HG03571 (cell line): ENCODE measurements around the gene GPC6.

Experiments
- ATAC-seq: cut with Tn5 transposase; IDR thresholded peaks from one replicate; pipeline ENCODE4 v1.9.1; 2021; ENCODE audit not compliant: unreplicated experiment

GPC6 gene

DNA sequence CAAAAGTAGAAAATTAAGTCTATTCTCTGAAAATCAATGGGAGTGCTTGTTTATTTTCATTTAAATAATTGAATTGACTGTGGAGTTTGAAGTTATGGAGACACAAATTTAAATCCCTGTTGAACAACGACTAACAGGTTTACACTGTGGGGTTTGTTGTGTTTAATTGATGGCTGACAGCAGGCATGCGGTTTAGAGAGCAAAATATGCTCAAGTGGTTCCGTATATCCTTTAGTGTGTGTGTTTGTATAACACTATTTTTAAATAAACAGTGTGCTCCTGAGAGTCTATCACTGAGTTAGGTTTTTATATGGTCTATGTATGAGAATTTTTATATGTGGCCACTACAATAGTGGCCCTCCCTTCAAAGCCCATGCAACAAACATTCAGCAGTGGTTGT, 332.0 kb downstream of the GPC6 start:
- ATAC-seq, result no peak

DNA sequence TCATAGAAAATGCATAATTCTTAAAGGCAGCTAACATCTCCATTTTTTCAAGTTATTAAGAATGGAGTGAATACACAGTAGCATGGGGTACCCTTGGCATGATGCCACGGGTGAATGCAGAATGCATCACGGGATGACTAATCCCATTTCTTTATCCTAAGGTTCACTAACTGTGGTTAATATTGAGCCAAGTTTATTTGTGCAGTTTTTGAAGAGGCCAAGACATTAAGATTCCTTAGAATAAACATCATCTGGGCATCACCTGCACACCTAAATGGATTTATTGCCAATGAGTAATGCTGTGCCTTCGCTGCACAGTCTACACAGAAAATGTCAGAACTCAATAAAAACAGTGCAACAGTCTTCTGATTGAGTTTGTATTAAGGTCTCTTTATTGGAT, 333.1 kb downstream of the GPC6 start:
- ATAC-seq, result no peak

DNA sequence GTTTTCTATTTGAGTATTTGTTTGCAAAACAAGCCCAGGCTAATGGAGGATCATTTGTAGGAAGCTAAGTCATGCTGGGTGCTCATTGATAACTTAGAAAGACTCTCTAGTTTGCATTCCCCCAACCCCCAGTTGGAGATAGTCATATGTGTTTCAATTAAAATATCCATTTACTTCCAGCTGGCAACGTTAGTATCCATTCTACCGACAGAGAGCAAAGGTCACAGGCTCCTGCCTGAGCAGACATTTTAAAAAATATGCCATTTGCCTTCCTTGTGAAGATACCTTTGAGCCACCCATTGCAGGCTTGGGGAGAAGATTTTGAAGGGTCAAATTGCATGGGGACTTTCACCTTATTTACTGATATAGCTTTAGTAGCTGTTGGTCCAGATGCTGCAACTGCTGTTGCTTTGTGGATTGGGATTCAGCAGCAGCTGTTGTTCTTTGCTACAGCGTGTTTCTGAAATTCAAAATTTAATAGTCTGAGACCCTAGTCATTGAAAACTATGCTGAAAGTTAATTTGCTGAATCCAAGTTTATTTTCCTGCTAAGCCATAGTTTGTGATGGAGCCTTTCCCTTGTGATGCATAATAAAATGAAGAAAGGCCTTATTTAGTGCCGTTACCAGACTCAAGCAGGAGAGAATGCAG, 335.1 kb downstream of the GPC6 start:
- no peak for ATAC-seq

DNA sequence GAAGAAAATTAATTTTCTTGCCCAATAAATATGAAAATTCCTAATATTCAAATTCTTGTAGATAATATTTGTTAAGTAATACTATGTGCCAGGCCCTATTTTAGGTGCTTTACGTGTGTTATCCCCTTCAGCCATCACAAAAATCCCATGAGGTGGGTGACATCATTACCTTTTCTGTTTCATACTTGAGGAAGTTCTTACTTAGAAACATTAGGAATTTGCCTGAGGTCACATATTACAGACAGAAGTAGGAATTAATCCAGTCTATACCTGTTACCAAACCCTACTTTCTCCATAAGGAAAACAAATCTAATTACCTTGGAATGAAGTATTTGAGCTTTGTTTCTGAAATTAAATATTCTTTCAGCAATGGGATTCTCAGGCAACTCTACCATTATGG, 336.1 kb downstream of the GPC6 start:
- ATAC-seq, result no peak

DNA sequence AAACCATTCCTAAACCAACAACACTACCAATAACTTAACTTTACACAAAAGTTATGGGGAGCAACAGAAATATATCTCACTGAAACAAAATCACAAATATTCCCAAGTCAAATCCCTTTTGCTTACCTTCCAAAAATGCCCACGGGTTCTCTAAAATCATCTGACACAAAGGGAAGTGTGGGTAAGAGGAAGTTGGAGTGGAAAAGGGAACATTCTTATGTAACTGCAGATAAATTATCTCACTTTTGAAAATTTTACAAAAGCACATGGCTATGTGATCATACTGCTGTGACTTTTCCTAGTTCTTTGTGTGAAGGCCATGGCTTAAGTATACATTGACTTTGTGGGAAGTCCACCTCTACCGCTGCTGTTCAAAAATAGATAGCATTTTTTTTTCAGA, 350.5 kb downstream of the GPC6 start:
- no peak for ATAC-seq

DNA sequence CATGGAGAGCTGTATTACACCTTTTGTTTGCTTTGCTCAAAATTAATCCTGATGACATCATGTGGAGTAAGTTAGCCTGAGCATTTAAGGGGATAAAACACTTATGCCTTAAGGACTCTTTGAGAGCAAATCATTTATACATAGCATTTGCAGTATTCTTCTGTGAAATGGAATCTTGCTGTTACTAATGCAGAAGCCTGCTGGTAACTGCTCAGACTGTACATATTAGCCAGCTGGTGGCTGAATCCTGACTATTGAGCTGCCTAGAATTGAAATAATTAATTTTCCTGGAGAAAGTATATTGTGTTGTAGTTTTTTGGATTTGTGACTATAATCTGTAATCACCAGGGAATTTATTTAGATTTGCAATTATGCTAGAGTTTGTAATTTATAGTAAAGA, 363.2 kb downstream of the GPC6 start:
- no peak for ATAC-seq

DNA sequence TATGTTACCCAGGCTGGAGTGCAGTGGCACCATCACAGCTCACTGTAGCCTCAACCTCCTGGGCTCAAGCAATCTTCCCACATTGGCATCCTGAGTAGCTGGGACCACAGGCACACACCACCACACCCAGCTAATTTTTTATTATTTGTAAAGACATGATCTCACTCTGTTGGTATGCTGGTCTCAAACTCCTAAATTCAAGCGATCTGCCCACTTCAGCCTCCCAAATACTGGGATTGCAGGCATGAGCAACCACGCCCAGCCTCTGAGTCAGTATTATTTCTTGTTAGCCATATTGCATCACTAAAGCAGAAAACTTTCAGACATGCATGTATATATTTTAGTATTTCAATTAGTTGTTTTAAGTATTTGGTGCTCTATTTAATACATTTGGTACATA, 376.4 kb downstream of the GPC6 start:
- ATAC-seq, result no peak

DNA sequence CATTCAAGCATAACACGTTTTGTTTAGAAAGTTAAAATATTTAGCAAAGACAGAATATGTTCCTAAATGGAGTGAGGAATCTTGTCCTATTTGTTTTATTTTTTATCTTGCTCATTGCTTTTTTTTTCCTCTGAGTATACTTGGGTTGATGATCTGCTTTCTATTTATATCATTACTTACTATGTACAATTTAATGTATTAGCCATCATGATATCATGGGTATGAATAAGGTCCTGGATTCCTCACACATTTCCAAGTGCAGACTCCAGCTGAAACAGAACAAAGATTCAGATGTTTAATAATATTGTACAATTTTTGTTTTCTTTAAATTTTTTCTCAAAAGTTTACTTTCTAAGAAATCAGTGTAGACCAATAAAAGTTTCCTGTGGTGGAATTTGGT, 388.2 kb downstream of the GPC6 start:
- no peak for ATAC-seq

DNA sequence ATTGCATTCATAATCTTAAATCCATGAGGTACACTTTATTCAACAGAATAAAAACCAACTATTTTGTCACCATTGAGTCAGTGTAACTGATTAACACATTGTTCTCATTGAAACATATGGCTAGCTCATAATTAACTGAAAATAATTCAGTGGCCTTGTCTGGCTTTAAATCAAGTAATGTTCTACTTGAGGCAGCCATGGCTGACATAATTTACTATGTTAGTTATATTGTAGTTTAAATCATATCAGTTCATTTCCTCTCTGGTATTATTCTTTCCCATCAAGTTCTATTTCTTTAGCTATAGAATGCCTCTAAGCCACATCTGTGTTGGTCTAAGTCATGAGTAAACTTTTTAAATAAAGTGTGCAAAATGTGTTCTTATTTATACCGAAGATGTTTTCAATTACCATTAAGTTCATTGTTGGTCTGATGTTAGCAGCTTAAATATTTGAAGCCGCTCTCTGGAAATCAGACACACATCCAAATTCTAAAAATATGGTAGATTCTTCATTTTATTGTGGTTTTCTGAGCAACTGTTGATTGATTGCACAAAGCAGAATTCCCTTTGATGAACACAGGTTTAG, 393.7 kb downstream of the GPC6 start:
- ATAC-seq, result no peak

DNA sequence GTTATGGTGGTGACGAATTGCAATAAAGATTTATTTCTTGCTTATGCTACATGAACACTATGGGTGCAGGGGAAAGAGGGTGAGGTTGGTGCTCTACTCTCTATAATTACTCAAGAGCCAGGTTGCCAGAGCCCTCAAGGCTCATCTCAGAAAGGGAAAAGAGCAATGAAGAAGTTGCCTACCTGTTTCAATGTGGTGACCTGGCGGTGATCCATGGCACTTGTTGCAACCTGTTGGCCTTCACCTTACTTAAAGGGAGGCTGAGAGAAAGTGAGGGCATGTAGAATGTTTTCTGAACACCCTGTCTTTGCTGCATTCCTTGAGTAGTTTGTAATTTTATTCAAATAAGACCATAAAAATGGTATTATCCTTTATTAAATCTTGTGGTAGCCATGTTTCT, 394.4 kb downstream of the GPC6 start:
- ATAC-seq, result no peak

DNA sequence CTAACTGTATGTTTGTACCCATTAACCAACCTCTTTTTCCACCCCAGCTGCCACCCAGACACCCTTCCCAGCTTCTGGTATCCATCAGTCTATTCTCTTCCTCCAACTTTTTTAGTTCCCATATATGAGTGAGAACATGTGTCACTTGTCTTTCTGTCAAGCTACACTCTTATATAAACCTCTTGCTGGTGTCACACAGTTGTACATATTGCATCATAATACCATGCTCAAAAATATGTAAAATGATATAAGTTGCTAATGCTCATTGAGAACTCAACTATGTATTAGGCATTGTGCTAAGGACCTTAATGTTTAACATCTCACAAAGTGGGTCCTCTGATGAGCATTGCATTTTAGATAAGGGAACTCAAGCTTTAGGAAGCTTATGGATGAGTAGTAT, 395.4 kb downstream of the GPC6 start:
- no peak for ATAC-seq

DNA sequence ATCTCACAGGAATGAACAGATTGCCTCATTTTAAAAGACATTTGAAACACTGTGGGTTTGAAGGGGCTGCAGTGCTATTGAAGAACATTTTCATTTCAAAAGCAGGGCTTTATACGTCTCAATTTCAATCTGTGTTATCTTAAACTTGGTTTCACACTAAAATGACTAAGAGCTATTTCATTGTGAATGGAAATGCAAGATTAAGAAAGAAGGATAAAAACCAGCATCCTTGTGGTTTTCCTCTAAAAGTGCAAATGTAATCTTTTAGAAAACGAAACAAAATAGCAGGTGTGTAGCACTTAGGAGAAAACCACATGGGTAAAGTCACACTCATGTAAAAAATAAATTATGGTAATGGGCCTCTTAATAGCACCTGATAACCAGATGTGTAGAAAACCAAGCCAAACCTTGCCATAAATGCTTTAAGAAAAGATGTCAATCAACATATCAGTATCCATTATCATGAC, 397.7 kb downstream of the GPC6 start:
- no peak for ATAC-seq

DNA sequence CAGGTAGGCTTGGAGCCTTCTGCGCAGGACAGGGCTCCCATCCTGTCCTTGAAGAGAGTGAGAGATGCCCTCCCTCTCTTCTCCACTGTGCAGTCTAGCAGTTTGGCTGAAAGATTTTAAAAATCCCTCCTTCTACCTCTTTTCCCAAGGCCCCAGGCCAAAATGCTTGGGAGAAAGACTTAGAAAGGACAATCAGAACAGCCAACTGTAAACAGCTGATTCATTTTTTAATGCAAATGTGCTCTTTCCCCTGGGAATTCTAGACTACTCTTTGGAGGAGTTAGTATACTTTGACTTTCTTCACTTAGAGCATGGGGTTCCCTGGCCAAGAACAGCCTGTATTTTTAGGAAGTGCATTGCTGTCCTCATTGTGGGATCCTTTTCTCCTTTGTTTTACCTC, 398.9 kb downstream of the GPC6 start:
- no peak for ATAC-seq

DNA sequence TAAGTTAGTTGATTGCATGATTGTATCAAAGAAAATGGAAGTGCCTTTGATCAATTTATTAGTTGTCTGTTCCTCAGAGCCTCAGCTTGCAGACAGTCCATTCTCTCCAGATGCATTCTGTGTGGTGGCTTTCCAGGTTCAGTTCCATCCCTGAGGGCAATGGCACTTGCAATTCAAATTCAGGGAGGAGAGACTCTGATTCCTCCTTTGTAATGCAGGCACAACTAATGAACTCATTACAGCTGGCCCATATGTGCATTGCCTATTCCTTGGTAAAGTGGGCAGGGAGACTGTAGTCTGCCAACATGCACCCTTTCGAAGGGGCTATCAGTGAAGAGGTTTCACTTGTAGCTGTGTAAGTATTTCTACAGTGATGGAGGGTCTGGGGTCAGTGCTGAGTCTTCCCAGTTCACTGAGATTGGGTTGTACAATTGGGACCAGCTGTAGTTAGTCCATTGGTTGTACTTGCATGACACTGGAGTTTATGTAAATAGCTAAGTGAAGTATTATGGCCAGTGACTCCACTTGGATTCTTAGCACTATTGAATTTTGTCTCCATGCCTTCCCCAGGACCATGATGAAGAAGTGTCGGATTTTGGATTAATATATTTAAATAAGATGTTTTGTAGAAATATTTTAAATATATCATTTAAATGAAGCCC, 401.7 kb downstream of the GPC6 start:
- no peak for ATAC-seq

DNA sequence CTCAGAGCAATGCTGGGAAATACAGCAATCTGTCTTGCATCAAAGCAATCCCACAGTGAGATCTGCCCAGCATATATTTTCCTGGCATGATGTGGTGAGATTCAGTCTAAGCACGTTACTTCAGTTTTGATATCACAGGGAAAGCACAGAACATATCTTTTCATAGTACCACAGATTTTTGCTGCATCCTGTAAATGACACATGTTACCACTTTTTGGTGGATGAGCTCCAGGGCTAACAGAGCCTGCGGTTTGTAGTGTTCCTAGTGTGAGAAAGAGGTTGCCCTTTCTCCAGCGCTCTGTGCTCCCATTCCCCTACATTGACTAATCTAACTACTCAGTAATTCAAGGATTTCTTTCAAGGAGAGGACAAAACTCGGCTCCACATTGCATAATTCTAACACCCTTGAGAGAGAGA, 409.0 kb downstream of the GPC6 start:
- no peak for ATAC-seq

DNA sequence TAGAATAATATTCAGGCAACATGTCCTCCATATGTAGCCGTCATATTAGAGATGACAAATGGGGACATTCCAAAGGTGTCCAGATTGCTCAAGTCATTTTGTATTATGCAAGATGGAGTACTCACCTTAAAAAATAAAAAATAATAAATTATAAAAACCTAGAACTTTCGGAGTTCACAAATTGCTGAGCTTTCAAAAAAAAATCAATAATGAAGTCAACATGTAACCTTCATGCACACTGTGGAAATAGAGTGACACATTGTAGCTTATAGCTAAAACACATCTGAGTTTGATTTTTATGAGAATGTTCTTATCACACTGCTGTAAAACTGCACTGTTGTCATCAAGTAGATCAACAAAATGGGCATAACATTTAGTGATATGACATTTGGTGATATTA, 411.2 kb downstream of the GPC6 start:
- no peak for ATAC-seq

DNA sequence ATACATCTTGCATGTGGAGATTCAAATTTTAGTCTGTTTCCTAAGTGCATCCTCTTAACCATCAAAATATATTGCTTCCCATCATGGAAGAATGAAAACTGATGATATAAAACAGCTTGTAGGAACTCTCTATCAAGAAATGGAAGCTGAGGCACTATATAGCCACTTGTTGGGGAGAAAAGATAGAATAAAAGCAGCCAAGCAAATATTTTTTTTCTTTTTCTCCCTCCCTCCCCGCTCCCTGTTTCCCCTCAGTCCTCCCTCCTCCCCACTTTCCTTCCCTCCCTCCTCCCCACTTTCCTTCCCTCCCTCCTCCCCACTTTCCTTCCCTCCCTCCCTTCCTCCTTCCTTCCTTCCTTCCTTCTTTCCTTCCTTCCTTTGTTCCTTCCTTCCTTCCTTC, 413.8 kb downstream of the GPC6 start:
- ATAC-seq, result no peak

DNA sequence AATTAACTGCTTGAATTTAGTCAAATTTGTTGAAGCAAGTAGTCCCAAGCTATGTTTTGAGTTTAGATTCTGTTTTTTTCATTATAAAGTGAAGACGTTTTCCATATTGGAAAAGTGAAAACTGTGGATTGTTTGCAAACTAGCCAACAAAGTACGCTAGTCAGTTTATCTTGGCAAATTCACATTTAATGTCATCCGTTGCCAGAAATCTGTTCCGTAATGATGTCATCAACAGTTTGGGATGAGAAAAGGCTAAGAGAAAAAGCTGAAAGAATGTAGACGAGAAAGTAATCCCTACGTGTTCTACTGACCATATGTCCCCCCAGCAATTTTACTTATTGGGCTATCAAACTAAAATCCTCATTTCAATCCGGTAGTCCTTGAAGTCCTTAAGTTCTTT, 419.6 kb downstream of the GPC6 start:
- ATAC-seq, result no peak

DNA sequence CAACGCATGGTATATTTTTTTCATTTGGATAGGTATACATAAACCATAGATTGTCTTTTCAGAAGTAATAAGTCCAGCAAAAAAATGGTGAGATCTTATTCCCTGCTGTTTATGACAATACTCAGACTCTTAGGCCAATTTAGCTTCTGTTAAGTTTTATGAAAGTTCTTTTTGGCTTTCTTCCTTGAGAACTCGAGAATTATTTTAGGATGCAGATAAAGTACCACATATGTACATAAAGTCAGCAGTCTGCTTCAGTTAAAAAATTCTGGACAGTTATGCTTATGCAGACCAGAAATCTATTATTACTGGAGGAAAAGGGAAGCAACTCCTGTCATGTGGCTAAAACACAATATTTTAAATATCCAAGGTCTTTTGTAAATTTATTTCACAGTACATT, 422.9 kb downstream of the GPC6 start:
- ATAC-seq, result no peak

DNA sequence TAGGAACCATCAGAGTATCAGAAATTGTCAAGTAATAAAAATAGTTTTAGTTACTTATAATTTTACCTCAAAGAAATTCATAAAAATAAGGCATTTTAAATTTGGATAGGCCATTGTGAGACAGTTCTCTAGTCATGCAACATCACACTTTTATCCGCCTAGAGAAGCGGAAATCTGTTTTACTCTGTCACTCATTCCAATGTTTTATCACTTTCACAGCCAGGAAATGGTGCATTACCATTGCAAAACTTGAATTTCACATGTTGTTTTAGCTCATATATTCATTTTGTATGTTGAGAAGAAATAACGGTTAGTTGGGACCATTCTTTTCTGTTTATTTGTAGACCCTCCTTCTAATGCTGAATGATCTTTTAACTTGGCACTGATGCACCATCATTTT, 427.2 kb downstream of the GPC6 start:
- ATAC-seq, result no peak

DNA sequence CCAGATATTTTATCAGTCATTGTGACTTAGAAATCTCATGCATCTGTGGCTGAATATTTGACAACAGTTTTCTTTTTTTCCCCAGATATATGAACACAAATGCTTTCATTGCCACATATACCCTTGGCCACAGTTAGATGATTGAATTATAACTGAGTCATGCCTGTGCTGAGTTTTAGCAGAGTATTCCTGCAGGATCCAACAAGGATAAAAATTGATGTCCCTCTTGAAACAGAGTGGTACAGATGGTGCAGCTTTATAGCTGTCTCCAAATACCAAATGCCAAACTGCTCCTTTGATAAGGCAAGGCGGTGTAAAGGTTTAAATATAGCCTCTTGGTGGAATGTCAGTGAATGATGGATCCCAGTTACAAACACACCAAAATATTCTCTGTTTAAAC, 428.5 kb downstream of the GPC6 start:
- ATAC-seq, result no peak

DNA sequence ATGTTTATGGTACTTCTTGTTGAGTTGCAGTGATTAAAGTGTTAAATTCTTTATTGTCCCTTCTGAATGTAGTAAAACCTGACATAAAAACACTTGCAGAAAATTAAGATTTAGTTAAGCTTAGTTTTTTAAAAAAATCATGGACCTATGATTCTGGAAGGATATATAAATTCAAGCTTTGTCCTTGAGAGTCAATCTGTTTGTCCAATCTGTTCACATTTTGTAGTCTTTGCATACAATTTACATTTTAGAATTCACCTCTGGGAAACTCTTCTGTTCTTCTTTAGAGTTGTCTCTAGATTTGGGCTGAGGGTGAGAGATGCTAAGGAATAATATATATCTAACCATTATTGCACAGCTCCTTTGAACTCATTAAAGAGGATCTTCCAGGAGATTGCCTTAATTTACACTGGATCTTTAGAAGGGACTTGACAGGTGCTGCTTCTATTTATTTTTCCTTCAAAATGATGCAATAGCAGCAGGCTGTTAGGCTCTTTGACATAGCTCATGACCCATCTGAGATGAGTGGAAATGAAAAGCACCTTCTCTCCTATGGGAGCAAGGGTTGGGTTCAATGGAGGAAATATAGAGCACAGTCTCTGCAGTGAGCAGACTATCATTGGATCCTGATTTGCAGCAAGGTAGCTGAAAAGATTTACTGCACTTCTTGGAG, 433.9 kb downstream of the GPC6 start:
- no peak for ATAC-seq
